Stimulated activated CD4-positive, alpha-beta T cell treated with anti-CD3 and anti-CD28 coated beads, Interleukin-15, amount 100 ng/mL, for 48 hours (primary cell): ENCODE measurements around the gene GPR18.
A peak's percentile ranks its signal among the peaks of the same experiment; 100 is the strongest.
"Not testable (repeated sequence)": the region's sequence is repeated elsewhere in the genome, so short reads cannot be mapped to it uniquely, and the experiment has no call there.

Source experiments
- DNase-seq, 2 donors: peaks; one replicate each; pipeline ENCODE4 v3.0.0-alpha.2; 2020; ENCODE audit warnings: low read depth in 2 of 2

The GPR18 gene

GRCh38 chr13:99228737-99229691 is 29.2 kb downstream of the GPR18 start:
- no peak for DNase-seq

DNA sequence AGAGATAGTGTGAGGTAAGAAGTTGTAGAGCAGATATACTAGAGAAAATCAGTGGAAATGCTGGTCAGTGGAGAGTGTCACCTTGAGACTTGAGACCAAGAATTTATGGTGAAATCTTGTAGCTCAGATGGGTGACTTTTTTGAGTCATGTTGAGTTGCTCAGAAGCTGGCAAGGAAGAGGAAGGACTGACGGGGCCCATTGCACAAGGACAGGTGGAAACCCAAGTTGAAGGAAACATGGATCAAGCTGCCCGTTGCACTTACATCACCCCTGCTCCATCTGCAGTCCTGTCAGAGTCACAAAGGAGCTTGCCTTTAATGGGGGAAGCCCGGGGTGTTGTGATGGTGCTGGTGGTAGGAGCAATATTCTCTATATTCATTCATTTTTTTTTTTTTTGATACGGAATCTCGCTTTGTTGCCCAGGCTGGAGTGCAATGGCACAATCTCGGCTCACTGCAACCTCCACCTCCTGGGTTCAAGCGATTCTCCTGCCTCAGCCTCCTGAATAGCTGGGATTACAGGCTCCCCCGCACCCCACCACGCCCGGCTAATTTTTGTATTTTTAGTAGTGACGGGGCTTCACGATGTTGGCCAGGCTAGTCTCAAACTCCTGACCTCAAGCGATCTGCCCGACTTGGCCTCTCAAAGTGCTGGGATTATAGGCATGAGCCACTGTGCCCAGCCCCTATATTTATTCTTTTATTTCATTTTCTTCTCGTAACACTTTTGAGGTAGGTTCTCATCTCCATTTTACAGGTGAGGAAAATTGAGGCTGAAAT is 30.1 kb downstream of the GPR18 start:
- DNase-seq = no peak

DNA sequence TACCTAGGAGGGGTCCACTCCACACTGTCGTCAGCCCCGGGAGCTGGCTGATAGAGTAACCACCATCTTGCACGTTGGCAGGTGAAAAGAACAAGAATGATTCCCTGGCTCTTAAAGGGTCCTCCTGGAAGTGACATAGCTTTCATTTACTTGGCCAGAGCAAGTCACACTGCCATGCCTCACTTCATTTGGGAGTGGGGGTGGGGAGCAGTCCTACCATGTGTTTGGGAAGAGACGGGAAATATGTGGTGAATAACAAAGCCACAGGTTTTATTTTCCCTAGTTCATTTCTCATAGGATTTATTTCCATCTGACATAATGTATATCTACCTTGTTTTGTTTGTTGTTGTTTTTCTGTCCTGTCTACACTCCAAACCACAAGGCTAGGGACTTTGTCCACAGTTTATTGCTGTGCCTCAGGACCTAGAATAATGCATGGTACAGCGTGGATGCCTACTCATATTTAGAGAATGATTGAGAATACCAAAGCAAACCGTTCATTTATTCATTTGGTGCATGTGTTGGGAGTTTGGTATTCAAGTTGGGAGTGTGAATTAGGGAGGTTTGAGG is 30.8 kb downstream of the GPR18 start:
- DNase-seq = no peak

GRCh38 chr13:99226513-99226912 is 31.7 kb downstream of the GPR18 start:
- DNase-seq = no peak

DNA sequence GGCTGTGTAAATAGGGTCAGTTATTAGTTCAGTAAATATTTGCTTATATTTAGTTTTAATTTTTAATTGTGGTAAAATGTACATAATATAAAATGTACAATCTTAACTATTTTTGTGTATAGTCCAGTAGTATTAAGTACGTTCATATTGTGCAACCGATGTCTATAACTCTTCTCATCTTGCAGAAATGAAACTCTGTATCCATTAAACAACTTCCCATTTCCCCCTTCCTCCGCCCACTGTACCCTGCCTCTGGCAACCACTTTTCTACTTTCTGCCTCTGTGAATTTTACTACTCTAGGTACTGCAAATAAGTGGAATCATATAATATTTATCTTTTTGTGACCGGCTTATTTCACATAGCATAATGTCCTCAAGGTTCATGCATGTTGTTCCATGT is 33.1 kb downstream of the GPR18 start:
- DNase-seq = no peak

- no peak for DNase-seq
Observed at GRCh38 chr13:99224021-99224420, 34.2 kb downstream of the GPR18 start.

GRCh38 chr13:99223587-99223986 is 34.6 kb downstream of the GPR18 start:
- no peak for DNase-seq

- DNase-seq = no peak
Observed at GRCh38 chr13:99221567-99222239, 36.5 kb downstream of the GPR18 start.

GRCh38 chr13:99220199-99220935 is 37.8 kb downstream of the GPR18 start:
- DNase-seq = no peak

- DNase-seq = peak in 1 of 2 donors; percentile 31
Observed at GRCh38 chr13:99218969-99219368, 39.2 kb downstream of the GPR18 start.

DNA sequence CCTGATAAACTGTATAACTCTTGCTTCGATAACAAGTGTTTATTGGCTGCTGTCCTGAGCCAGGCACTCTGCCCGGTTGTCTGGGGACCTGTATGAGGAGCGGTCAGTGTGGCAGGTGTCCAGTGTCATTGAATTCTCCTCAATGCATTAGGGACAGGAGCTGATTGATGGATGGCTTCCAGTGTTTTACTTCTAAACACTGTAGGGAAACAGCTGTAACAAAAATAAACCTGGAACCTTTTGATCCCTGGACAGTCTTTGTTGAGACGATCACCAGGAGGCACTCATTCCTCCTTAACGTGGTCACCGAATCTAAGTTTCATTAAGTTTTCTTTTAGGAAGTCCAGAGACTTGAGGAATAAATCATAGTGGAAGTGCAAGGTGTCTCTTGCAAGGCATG is 39.6 kb downstream of the GPR18 start:
- no peak for DNase-seq

DNA sequence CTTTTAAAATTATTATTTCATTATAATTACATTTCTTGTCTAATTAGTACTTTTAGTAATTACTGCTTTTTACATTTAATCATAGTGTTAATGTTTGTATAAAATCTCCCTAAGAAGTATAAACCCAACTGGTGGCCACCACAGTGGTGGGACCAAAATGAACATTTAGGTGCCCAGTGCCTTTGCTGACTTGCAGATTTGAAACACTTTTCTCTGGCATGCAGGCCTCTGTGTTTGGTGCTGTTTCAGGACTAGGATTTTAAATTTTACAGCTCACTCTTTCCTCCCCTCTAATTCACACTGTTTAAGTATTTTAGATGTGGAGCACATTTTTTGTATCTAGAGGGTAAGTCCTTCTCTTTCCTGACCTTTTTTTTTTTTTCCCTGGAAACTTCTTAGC is 40.1 kb downstream of the GPR18 start:
- no peak for DNase-seq

DNA sequence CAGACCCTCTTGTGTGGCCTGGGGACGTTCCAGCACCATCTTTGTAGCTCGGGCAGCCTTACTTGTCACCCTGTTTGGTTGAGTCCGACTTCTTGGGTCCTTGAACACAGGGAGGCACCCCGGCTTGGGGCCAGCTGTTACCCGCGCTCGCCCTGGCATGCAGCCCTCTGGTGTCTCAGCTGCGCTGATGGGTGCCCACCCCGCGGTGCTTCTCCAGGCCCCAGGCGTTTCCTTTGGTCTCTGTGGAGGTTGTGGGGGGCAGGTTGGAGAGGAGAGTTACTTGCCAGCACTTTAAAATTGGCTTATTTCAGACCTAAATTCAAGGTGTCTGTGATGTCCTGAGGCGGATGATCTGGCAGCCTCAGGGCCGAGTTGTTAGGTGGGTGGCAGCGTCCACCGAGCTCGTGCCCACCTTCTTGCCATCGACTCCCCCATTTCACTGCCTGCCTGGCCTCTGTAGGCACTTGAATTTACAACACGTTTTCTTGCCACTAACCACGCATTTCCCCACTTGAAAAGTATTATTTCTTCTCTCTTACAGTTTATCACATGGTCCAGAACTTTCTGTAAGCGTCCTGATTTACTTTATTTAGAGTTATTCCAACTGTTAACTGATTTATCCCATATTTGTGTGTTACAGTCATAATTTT is 40.6 kb downstream of the GPR18 start:
- DNase-seq = no peak

GRCh38 chr13:99215184-99215830 is 42.9 kb downstream of the GPR18 start:
- peak in 1 of 2 donors; percentile 43 for DNase-seq

DNA sequence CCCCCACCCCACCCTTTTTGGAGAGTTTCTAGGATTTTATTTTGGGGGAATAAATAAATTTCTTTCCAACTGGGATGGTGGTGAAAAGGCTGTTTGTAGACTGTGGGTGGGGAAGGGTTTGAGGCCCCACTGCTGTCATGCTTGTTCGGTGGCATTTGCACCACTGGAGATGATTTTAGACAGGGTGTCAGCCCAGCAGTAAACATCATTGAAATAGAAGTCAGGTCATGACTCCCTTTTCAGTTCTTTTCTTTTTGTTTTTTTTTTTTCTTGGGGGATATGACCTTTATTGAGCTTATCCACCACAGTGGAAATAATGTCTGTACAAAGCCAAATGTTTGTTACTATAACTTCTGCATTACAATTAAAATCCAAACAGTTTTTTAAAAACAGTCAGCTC is 43.4 kb downstream of the GPR18 start:
- no peak for DNase-seq

GRCh38 chr13:99214232-99214631 is 43.9 kb downstream of the GPR18 start:
- DNase-seq = peak in 1 of 2 donors; percentile 52

GRCh38 chr13:99211421-99212035 is 46.7 kb downstream of the GPR18 start:
- no peak for DNase-seq

DNA sequence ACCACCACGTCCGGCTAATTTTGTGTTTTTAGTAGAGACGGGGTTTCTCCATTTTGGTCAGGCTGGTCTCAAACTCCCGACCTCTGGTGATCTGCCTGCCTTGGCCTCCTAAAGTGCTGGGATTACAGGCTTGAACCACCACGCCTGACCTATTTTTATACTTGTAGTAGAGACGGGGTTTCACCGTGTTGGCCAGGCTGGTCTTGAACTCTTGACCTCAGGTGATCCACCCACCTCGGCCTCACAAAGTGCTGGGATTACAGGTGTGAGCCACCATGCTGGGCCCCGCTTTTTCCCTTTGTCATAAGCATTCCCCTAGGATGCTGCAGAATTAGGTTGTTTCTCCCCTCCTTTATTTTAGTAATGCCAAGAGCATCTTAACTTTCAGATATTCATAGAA is 47.6 kb downstream of the GPR18 start:
- not testable (repeated sequence) for DNase-seq

- DNase-seq = no peak
Observed at GRCh38 chr13:99208845-99209527, 49.2 kb downstream of the GPR18 start.
